ENCODE measurements around the gene SATL1. TPM values are rescaled to one million over a fixed set of nuclear protein-coding genes. Genes with fewer than 3 reads are reported as not detected.
A peak's percentile ranks its signal among the peaks of the same experiment; 100 is the strongest.

SATL1 gene
- total RNA-seq, 4 donors from 2014 or later = not detected

DNA sequence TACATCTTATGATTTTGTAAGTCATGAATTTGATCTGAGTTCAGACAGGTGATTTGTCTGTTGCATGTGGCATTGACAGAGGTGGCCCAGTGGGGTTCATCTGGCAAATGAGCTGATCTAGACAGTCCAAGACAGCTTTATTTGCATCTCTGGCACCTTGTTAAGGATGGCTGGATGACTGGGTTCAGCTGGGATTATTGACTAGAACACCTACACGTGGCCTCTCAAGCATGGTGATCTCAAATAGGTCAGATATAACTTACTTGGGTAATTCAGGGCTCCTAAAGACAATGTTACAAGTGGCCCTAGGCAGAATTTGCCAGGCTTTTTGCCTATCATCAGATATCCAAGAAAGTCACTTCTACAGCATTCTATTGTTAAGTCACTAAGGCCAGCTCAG lies 192.0 kb downstream of the SATL1 start:
- intact Hi-C loops (cut with DNase I; ENCODE audit: low total_unique reads) = loop anchor here (10.0 kb wide), 1 partner anchor 327 kb away; no protein-coding TSS in a partner anchor
- Histone ChIP-seq H3K36me3 (no peaks in the 10 kb centered on the region), H3K27ac (peak overlapping the region in 1 of 4 donors; percentile 18), H3K27me3 (no peaks in the 10 kb centered on the region), H3K4me3 (no peak overlapping the region), H3K4me1 (no peaks in the 10 kb centered on the region), H3K9me3 (no peaks in the 10 kb centered on the region)
- in situ Hi-C loops (cut with MboI; ENCODE audit: low sequenced_read_pairs in 4 of 4) = no loop called here
- TF ChIP-seq, protein P1, sequence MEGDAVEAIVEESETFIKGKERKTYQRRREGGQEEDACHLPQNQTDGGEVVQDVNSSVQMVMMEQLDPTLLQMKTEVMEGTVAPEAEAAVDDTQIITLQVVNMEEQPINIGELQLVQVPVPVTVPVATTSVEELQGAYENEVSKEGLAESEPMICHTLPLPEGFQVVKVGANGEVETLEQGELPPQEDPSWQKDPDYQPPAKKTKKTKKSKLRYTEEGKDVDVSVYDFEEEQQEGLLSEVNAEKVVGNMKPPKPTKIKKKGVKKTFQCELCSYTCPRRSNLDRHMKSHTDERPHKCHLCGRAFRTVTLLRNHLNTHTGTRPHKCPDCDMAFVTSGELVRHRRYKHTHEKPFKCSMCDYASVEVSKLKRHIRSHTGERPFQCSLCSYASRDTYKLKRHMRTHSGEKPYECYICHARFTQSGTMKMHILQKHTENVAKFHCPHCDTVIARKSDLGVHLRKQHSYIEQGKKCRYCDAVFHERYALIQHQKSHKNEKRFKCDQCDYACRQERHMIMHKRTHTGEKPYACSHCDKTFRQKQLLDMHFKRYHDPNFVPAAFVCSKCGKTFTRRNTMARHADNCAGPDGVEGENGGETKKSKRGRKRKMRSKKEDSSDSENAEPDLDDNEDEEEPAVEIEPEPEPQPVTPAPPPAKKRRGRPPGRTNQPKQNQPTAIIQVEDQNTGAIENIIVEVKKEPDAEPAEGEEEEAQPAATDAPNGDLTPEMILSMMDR (IDR thresholded peaks at IDR 0.05 in 4 of 5, conservative IDR thresholded peaks at IDR 0.05 in 1 of 5) = no peak
- TF ChIP-seq POLR2A (IDR thresholded peaks at IDR 0.05) = no peak
- no peak for DNase-seq
- ATAC-seq = no peak

Other genes starting within 250 kb of the SATL1 start
- 10 to 100 TPM; 15.0 to 29.7 (median 23.8) TPM for gene APOOL, start 239.9 kb downstream of the SATL1 start, total RNA-seq
- under 1 TPM in 3 of 4 donors, not detected in 1; 0.27 to 0.64 (median 0.29) TPM for gene ZNF711, start 212 bp upstream of the SATL1 start, total RNA-seq
- gene POF1B, start 135.9 kb upstream of the SATL1 start, total RNA-seq = under 1 TPM in 3 of 4 donors, not detected in 1; 0.11 to 0.51 (median 0.51) TPM